ENCODE measurements around the gene CEP70.

Gene CEP70

DNA sequence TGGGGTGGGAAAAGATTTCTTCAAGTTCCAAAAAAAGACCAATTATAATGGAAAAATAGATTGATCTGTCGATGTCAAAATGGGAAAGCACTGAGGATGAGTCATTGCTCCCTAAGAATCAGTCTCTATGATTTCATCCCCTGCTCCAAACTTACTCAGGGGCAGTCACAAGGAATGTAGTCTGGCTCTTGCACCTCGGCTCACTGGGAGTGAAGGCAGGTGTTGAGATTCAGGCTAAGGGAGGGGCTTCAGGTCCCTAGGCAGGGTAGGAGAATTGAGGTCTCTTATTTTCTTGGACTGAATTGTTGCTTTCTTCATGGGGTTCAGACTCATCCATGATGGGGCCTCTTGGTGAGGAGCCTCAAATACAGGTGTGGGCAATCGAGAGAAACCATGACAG lies 145.4 kb downstream of the CEP70 start:
- no peak for DNase-seq

DNA sequence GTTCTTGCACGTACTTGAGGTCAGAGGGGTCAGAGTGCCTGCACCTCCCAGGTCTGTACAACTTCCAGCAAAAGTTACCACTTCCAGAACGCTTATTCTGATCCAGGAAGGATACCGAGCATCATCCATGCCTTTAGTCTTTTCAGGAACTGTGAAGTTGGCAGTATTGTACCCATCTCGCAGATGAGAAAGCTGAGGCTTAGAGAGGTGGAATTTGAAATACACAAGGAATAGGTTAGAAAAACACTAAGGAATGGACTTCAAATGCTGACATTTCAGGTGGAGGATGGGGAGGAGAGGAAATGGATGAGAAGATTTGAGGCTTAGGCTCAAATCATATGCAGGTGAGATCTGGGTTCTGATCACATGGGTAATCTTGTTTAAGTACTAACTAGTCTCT lies 148.4 kb downstream of the CEP70 start:
- DNase-seq, result no peak

DNA sequence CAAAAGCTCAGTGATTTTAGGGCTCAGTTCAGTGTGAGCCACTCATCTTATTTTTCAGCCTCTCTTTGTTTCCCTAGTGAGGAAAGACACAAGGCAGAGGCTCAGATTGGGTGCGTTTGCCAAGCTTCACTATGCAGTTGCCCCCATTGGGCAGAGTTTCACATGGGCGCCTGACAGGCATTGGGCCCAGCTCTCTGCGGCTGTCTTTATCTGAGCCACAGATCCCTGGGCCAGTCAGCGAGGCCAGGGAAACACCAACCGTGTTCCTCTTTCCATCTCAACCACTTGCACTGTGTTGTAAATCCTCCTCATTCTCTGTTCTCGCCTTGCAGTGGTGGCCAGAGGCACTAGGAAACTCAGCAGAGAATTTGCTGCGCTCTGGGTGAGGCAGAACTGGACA lies 148.8 kb downstream of the CEP70 start:
- no peak for DNase-seq

Measured in NCI-H2171 treated with DMSO at 0.1 percent for 48 hours (cell line).